ENCODE results near the gene SUGCT. TPM values are rescaled to one million over a fixed set of nuclear protein-coding genes. Genes with fewer than 3 reads are reported as not detected.
"Not testable (repeated sequence)": the region's sequence is repeated elsewhere in the genome, so short reads cannot be mapped to it uniquely, and the experiment has no call there.

SUGCT gene
- total RNA-seq, 1 donor from 2014 or later, result 11.9 TPM

GRCh38 chr7:40612298-40612697, 477.5 kb downstream of the SUGCT start:
- H3K4me3 Mint-ChIP-seq (ENCODE audit: unreplicated experiment), result no peak overlapping the region
- no peak for TF ChIP-seq CTCF (IDR thresholded peaks at IDR 0.05)
- no peak for DNase-seq (ENCODE audit: extremely low spot score, unreplicated experiment)
- H3K27ac Mint-ChIP-seq (ENCODE audit: unreplicated experiment), result no peak overlapping the region
- H3K4me1 Mint-ChIP-seq (ENCODE audit: unreplicated experiment), result peaks cover 10% of the 10 kb centered on the region
- no peaks in the 10 kb centered on the region for H3K9me3 Mint-ChIP-seq (ENCODE audit: unreplicated experiment)
- peaks cover 2% of the 10 kb centered on the region for H3K36me3 Mint-ChIP-seq (ENCODE audit: unreplicated experiment)
- no peaks in the 10 kb centered on the region for H3K27me3 Mint-ChIP-seq (ENCODE audit: unreplicated experiment)

- no peak overlapping the region for H3K4me3 Mint-ChIP-seq (ENCODE audit: unreplicated experiment)
- H3K27ac Mint-ChIP-seq (ENCODE audit: unreplicated experiment), result no peak overlapping the region
- DNase-seq (ENCODE audit: extremely low spot score, unreplicated experiment), result no peak
- H3K36me3 Mint-ChIP-seq (ENCODE audit: unreplicated experiment), result no peaks in the 10 kb centered on the region
- H3K4me1 Mint-ChIP-seq (ENCODE audit: unreplicated experiment), result peaks cover 3% of the 10 kb centered on the region
- no peaks in the 10 kb centered on the region for H3K27me3 Mint-ChIP-seq (ENCODE audit: unreplicated experiment)
- no peak for TF ChIP-seq CTCF (IDR thresholded peaks at IDR 0.05)
- H3K9me3 Mint-ChIP-seq (ENCODE audit: unreplicated experiment), result no peaks in the 10 kb centered on the region
These were observed 484.8 kb downstream of the SUGCT start for GRCh38 chr7:40619647-40620046.

- no peak for DNase-seq (ENCODE audit: extremely low spot score, unreplicated experiment)
- no peak for TF ChIP-seq CTCF (IDR thresholded peaks at IDR 0.05)
- Mint-ChIP-seq H3K27ac (ENCODE audit: unreplicated experiment) (no peak overlapping the region), H3K9me3 (ENCODE audit: unreplicated experiment) (no peaks in the 10 kb centered on the region), H3K27me3 (ENCODE audit: unreplicated experiment) (no peaks in the 10 kb centered on the region), H3K36me3 (ENCODE audit: unreplicated experiment) (no peaks in the 10 kb centered on the region), H3K4me3 (ENCODE audit: unreplicated experiment) (no peak overlapping the region), H3K4me1 (ENCODE audit: unreplicated experiment) (peaks cover 10% of the 10 kb centered on the region)
These were observed 486.8 kb downstream of the SUGCT start for GRCh38 chr7:40621592-40621998.

- H3K9me3 Mint-ChIP-seq (ENCODE audit: unreplicated experiment), result no peaks in the 10 kb centered on the region
- no peaks in the 10 kb centered on the region for H3K27me3 Mint-ChIP-seq (ENCODE audit: unreplicated experiment)
- no peak overlapping the region for H3K27ac Mint-ChIP-seq (ENCODE audit: unreplicated experiment)
- no peaks in the 10 kb centered on the region for H3K36me3 Mint-ChIP-seq (ENCODE audit: unreplicated experiment)
- no peak overlapping the region for H3K4me3 Mint-ChIP-seq (ENCODE audit: unreplicated experiment)
- TF ChIP-seq CTCF (IDR thresholded peaks at IDR 0.05), result no peak
- DNase-seq (ENCODE audit: extremely low spot score, unreplicated experiment), result no peak
- peaks cover 17% of the 10 kb centered on the region for H3K4me1 Mint-ChIP-seq (ENCODE audit: unreplicated experiment)
These were observed 488.2 kb downstream of the SUGCT start for GRCh38 chr7:40622941-40623501.

GRCh38 chr7:40623863-40624262, 489.1 kb downstream of the SUGCT start:
- DNase-seq (ENCODE audit: extremely low spot score, unreplicated experiment), result no peak
- Mint-ChIP-seq H3K4me1 (ENCODE audit: unreplicated experiment) (peaks cover 17% of the 10 kb centered on the region), H3K36me3 (ENCODE audit: unreplicated experiment) (no peaks in the 10 kb centered on the region), H3K9me3 (ENCODE audit: unreplicated experiment) (no peaks in the 10 kb centered on the region), H3K4me3 (ENCODE audit: unreplicated experiment) (no peak overlapping the region), H3K27ac (ENCODE audit: unreplicated experiment) (no peak overlapping the region), H3K27me3 (ENCODE audit: unreplicated experiment) (no peaks in the 10 kb centered on the region)
- TF ChIP-seq CTCF (IDR thresholded peaks at IDR 0.05), result no peak

GRCh38 chr7:40627361-40627760, 492.6 kb downstream of the SUGCT start:
- H3K27ac Mint-ChIP-seq (ENCODE audit: unreplicated experiment); H3K36me3 Mint-ChIP-seq (ENCODE audit: unreplicated experiment); H3K4me3 Mint-ChIP-seq (ENCODE audit: unreplicated experiment); DNase-seq (ENCODE audit: extremely low spot score, unreplicated experiment); H3K9me3 Mint-ChIP-seq (ENCODE audit: unreplicated experiment); H3K27me3 Mint-ChIP-seq (ENCODE audit: unreplicated experiment): not testable (repeated sequence)
- H3K4me1 Mint-ChIP-seq (ENCODE audit: unreplicated experiment), result peaks cover 20% of the 10 kb centered on the region

All from osteocyte (in vitro differentiated cells).